IMR-90 (cell line): ENCODE data around the gene OPCML. TPM values are rescaled to one million over a fixed set of nuclear protein-coding genes. Genes with fewer than 3 reads are reported as not detected.

ENCODE experiments used
- ATAC-seq: fragments of 200-7000 bp; cut with Tn5 transposase; 2 replicates; pipeline ENCODE4 v1.9.1; 2020; ENCODE audit warnings: low read depth, mild to moderate bottlenecking, moderate library complexity
- BruUV-seq: library from RNA; stranded (reverse); fragments of 400-500 nt; replicated peaks from 2 replicates; lab custom pipeline; 2021; lab: Mats Ljungman, UMichigan
- CTCF ChIA-PET: fragments of 300-600 bp; formaldehyde crosslinking; extraction: SDS; loops from one replicate; lab custom pipeline; 2021; ENCODE audit warnings: antibody characterized with exemption; lab: Yijun Ruan, JAX
- POLR2A ChIA-PET: fragments of 300-600 bp; sonication (Branson Sonifier 250); formaldehyde crosslinking; loops from one replicate; lab custom pipeline; 2022; ENCODE audit warnings: antibody characterized with exemption; ENCODE audit not compliant: unreplicated experiment; lab: Charles Lee
- DNase-seq: peaks from one replicate; pipeline ENCODE4 v3.0.0; 2013
- H2AFZ ChIP-seq: replicated peaks from 2 replicates; pipeline ENCODE3; 2013; ENCODE audit warnings: low read length, mild to moderate bottlenecking; ENCODE audit not compliant: poor library complexity
- H2AK5ac ChIP-seq: 2 replicates; pipeline ENCODE4 v1.6.1; 2013; ENCODE audit warnings: low read depth, low read length, inconsistent platforms
- H2AK9ac ChIP-seq: replicated peaks from 2 replicates; pipeline ENCODE3; 2013; ENCODE audit warnings: mild to moderate bottlenecking, low read depth, low read length, moderate library complexity; ENCODE audit not compliant: poor library complexity
- H2BK120ac ChIP-seq: 2 replicates; pipeline ENCODE4 v1.6.1; 2013; ENCODE audit warnings: low read depth, low read length, inconsistent platforms
- H2BK15ac ChIP-seq: 3 replicates; pipeline ENCODE4 v1.6.1; 2013; ENCODE audit warnings: low read depth, low read length, inconsistent platforms
- H2BK20ac ChIP-seq: 2 replicates; pipeline ENCODE4 v1.6.1; 2013; ENCODE audit warnings: low read depth, mild to moderate bottlenecking, inconsistent platforms, low read length, moderate library complexity
- H2BK5ac ChIP-seq: 2 replicates; pipeline ENCODE4 v1.6.1; 2013; ENCODE audit warnings: mild to moderate bottlenecking, low read depth, low read length, inconsistent platforms; ENCODE audit not compliant: poor library complexity, severe bottlenecking
- H3K14ac ChIP-seq: replicated peaks from 2 replicates; pipeline ENCODE4 v1.6.1; 2013; ENCODE audit warnings: low read depth, low read length, inconsistent platforms
- H3K18ac ChIP-seq: 2 replicates; pipeline ENCODE4 v1.6.1; 2013; ENCODE audit warnings: low read depth, low read length, control low read depth
- H3K23ac ChIP-seq: 2 replicates; pipeline ENCODE4 v1.6.1; 2013; ENCODE audit warnings: low read depth, low read length, inconsistent platforms
- H3K27ac ChIP-seq: 2 replicates; pipeline ENCODE4 v1.5.1; 2013; ENCODE audit warnings: mild to moderate bottlenecking, control low read depth, low read length; ENCODE audit not compliant: insufficient read depth
- H3K27me3 ChIP-seq: 2 replicates; pipeline ENCODE4 v1.6.1; 2013; ENCODE audit warnings: low read length; ENCODE audit not compliant: control insufficient read depth, insufficient read depth
- H3K36me3 ChIP-seq: 2 replicates; pipeline ENCODE4 v1.6.1; 2013; ENCODE audit warnings: low read length, mixed read lengths; ENCODE audit not compliant: control insufficient read depth, insufficient read depth
- H3K4ac ChIP-seq: 2 replicates; pipeline ENCODE4 v1.6.1; 2013; ENCODE audit warnings: low read depth, low read length, inconsistent platforms
- H3K4me1 ChIP-seq: 2 replicates; pipeline ENCODE4 v1.6.1; 2013; ENCODE audit warnings: low read length, mixed read lengths; ENCODE audit not compliant: control insufficient read depth, insufficient read depth
- H3K4me2 ChIP-seq: 2 replicates; pipeline ENCODE4 v1.6.1; 2013; ENCODE audit warnings: low read depth, mild to moderate bottlenecking, control low read depth, low read length, moderate library complexity
- H3K4me3 ChIP-seq: 2 replicates; pipeline ENCODE4 v1.5.1; 2013; ENCODE audit warnings: low read depth, mild to moderate bottlenecking, control low read depth, low read length, moderate library complexity; ENCODE audit not compliant: insufficient read depth
- H3K56ac ChIP-seq: 2 replicates; pipeline ENCODE4 v1.6.1; 2013; ENCODE audit warnings: low read length, inconsistent platforms; ENCODE audit not compliant: insufficient read depth; ENCODE audit errors: extremely low read depth
- H3K79me1 ChIP-seq, 2 experiments: 2 replicates each; pipeline ENCODE4 v1.6.1; 2013; ENCODE audit warnings: low read length in 2 of 2, inconsistent platforms in 1 of 2, low read depth in 1 of 2
- H3K9ac ChIP-seq: 2 replicates; pipeline ENCODE4 v1.6.1; 2013; ENCODE audit warnings: low read depth, low read length, control low read depth
- H3K9me1 ChIP-seq: 2 replicates; pipeline ENCODE4 v1.6.1; 2013; ENCODE audit warnings: low read length, inconsistent platforms; ENCODE audit not compliant: insufficient read depth
- H3K9me3 ChIP-seq: 2 replicates; pipeline ENCODE4 v1.6.1; 2013; ENCODE audit warnings: low read length; ENCODE audit not compliant: control insufficient read depth, insufficient read depth
- H4K20me1 ChIP-seq: 2 replicates; pipeline ENCODE4 v1.6.1; 2013; ENCODE audit warnings: low read length, inconsistent platforms; ENCODE audit not compliant: insufficient read depth
- H4K5ac ChIP-seq: 2 replicates; pipeline ENCODE4 v1.6.1; 2013; ENCODE audit warnings: mild to moderate bottlenecking, low read depth, low read length, control low read depth
- H4K8ac ChIP-seq, 2 experiments: 2 replicates each; pipeline ENCODE4 v1.6.1; 2013; ENCODE audit warnings: low read depth in 2 of 2, low read length in 2 of 2, control low read depth in 1 of 2, inconsistent platforms in 1 of 2
- H4K91ac ChIP-seq: 2 replicates; pipeline ENCODE4 v1.6.1; 2013; ENCODE audit warnings: low read depth, low read length, inconsistent platforms; ENCODE audit not compliant: insufficient read depth
- BHLHE40 ChIP-seq: fragments of 150-350 bp; IDR thresholded peaks from 2 replicates; pipeline ENCODE4 v1.6.1; 2016; ENCODE audit warnings: mild to moderate bottlenecking, low read depth, low read length
- CEBPB ChIP-seq: IDR thresholded peaks from 2 replicates; pipeline ENCODE4 v1.6.1; 2012; ENCODE audit warnings: low read depth, low read length, improper control_type of control experiment
- CHD1 ChIP-seq: IDR thresholded peaks from 2 replicates; pipeline ENCODE4 v1.6.1; 2012; ENCODE audit warnings: low read depth, low read length, improper control_type of control experiment
- CTCF ChIP-seq: conservative IDR thresholded peaks from 2 replicates; pipeline ENCODE4 v1.5.1; 2012; ENCODE audit warnings: mild to moderate bottlenecking, low read depth, low read length, improper control_type of control experiment
- ELK1 ChIP-seq: fragments of 150-350 bp; IDR thresholded peaks from 2 replicates; pipeline ENCODE4 v1.6.1; 2016; ENCODE audit warnings: low read depth, mild to moderate bottlenecking, low read length, moderate library complexity, borderline replicate concordance
- FOS ChIP-seq: fragments of 150-350 bp; IDR thresholded peaks from 2 replicates; pipeline ENCODE4 v1.6.1; 2016; ENCODE audit warnings: low read depth, low read length
- MAFK ChIP-seq: IDR thresholded peaks from 2 replicates; pipeline ENCODE4 v1.6.1; 2012; ENCODE audit warnings: low read depth, low read length, improper control_type of control experiment
- MAZ ChIP-seq: IDR thresholded peaks from 2 replicates; pipeline ENCODE4 v1.6.1; 2012; ENCODE audit warnings: low read depth, mild to moderate bottlenecking, low read length, improper control_type of control experiment, moderate library complexity, borderline replicate concordance
- MXI1 ChIP-seq: IDR thresholded peaks from 2 replicates; pipeline ENCODE4 v1.6.1; 2012; ENCODE audit warnings: low read depth, mild to moderate bottlenecking, low read length, moderate library complexity, borderline replicate concordance
- NFE2L2 ChIP-seq: fragments of 150-350 bp; IDR thresholded peaks from 2 replicates; pipeline ENCODE4 v1.6.1; 2016; ENCODE audit warnings: low read depth, mild to moderate bottlenecking, low read length
- POLR2A ChIP-seq: IDR thresholded peaks from 2 replicates; pipeline ENCODE4 v1.6.1; 2012; ENCODE audit warnings: mild to moderate bottlenecking, low read depth, low read length
- RAD21 ChIP-seq: IDR thresholded peaks from 2 replicates; pipeline ENCODE4 v1.6.1; 2012; ENCODE audit warnings: low read length, improper control_type of control experiment
- RCOR1 ChIP-seq: IDR thresholded peaks from 2 replicates; pipeline ENCODE4 v1.6.1; 2012; ENCODE audit warnings: mild to moderate bottlenecking, low read length, improper control_type of control experiment; ENCODE audit not compliant: insufficient replicate concordance
- RFX5 ChIP-seq: IDR thresholded peaks from 2 replicates; pipeline ENCODE4 v1.8.0; 2012; ENCODE audit warnings: low read depth, mild to moderate bottlenecking, low read length, moderate library complexity
- SMC3 ChIP-seq: fragments of 150-350 bp; IDR thresholded peaks from 2 replicates; pipeline ENCODE4 v1.6.1; 2016; ENCODE audit warnings: low read depth, mild to moderate bottlenecking, antibody characterized with exemption, low read length, moderate library complexity
- USF2 ChIP-seq: fragments of 150-350 bp; IDR thresholded peaks from 2 replicates; pipeline ENCODE4 v1.6.1; 2017; ENCODE audit warnings: mild to moderate bottlenecking, antibody characterized with exemption, low read length, low read depth
- WGBS, 2 experiments: methylation state at CpG; one replicate each; pipeline versions ENCODE4 v1.1.5 to v1.1.7; 2013; ENCODE audit warnings: missing lambda C conversion rate in 2 of 2; ENCODE audit not compliant: insufficient read length in 1 of 2; ENCODE audit errors: extremely low coverage in 2 of 2; 5-methylcytosine and 5-hydroxymethylcytosine counted together
- dilution Hi-C: fragments of 300-500 bp; cut with HindIII; formaldehyde crosslinking; loops from one replicate; pipeline ENCODE4 v1.14.3; 2018; ENCODE audit warnings: low sequenced_read_pairs; ENCODE audit not compliant: unreplicated experiment
- in situ Hi-C: fragments of 300-500 bp; cut with MboI; formaldehyde crosslinking; loops from 3 replicates; pipeline ENCODE4 v1.14.3; 2019; ENCODE audit warnings: low sequenced_read_pairs, inconsistent platforms, mixed read lengths
- intact Hi-C: fragments of 100-400 bp; cut with micrococcal nuclease; formaldehyde crosslinking; loops from 2 replicates; pipeline ENCODE4 v1.10.0; 2022
- polyA plus RNA-seq, 3 experiments: library from polyadenylated mRNA; depleted of rRNA; stranded (reverse); fragments of >200 nt; gene quantifications; 2 replicates each; pipeline ENCODE4 v1.2.3, GENCODE V29; 2012; ENCODE audit warnings: low replicate concordance in 1 of 3
- total RNA-seq: library from RNA; depleted of rRNA; stranded (reverse); fragments of >200 nt; gene quantifications from 2 replicates; pipeline ENCODE4 v1.2.3, GENCODE V29; 2012

Gene OPCML
- total and polyA plus RNA-seq, 2 of the 4 experiments (the other 2 are of a cell fraction) = under 0.01 to 2.6 TPM

GRCh38 chr11:133477251-133477625 lies 55.1 kb downstream of the OPCML start:
- intact Hi-C loops = no loop called here
- no peak overlapping the region for H3K4me2 ChIP-seq
- no peak overlapping the region for H2AK9ac ChIP-seq
- H3K4me3 ChIP-seq = no peak overlapping the region
- ChIA-PET POLR2A (no interaction called here), CTCF (no interaction called here)
- BruUV-seq = no TSS peak
- H3K18ac ChIP-seq = no peak overlapping the region
- H3K79me1 ChIP-seq = no peaks in the 10 kb centered on the region
- DNase-seq (no peak), ATAC-seq (no peak)
- no peak overlapping the region for H3K27ac ChIP-seq
- in situ Hi-C loops = no loop called here
- H2BK120ac ChIP-seq = no peak overlapping the region
- no peak overlapping the region for H2BK15ac ChIP-seq
- no peak overlapping the region for H2AK5ac ChIP-seq
- H4K8ac ChIP-seq = no peak overlapping the region
- no peak overlapping the region for H2BK5ac ChIP-seq
- TF ChIP-seq NFE2L2 (no peak), MAFK (no peak), FOS (no peak), CHD1 (no peak), CTCF (no peak), CEBPB (no peak), BHLHE40 (no peak), RCOR1 (no peak), MXI1 (no peak), POLR2A (no peak), SMC3 (no peak), RAD21 (no peak), MAZ (no peak), RFX5 (no peak), USF2 (no peak), ELK1 (no peak)
- H2AFZ ChIP-seq = no peak overlapping the region
- H3K36me3 ChIP-seq = no peaks in the 10 kb centered on the region
- H3K14ac ChIP-seq = no peak overlapping the region
- H3K9ac ChIP-seq = no peak overlapping the region
- no peaks in the 10 kb centered on the region for H3K4me1 ChIP-seq
- H3K9me1 ChIP-seq = no peaks in the 10 kb centered on the region
- no peak overlapping the region for H3K4ac ChIP-seq
- peaks cover 33% of the 10 kb centered on the region for H3K9me3 ChIP-seq
- WGBS, 2 experiments = no CpG with 5 or more reads among the region's 4 CpGs
- no peak overlapping the region for H2BK20ac ChIP-seq
- no peaks in the 10 kb centered on the region for H4K20me1 ChIP-seq
- no peak overlapping the region for H3K56ac ChIP-seq
- H3K27me3 ChIP-seq = no peaks in the 10 kb centered on the region
- H3K23ac ChIP-seq = no peak overlapping the region
- H4K91ac ChIP-seq = no peak overlapping the region
- no peak overlapping the region for H4K5ac ChIP-seq
- dilution Hi-C loops = no loop called here
